ENCODE data around the gene EGR2. TPM values are rescaled to one million over a fixed set of nuclear protein-coding genes. Genes with fewer than 3 reads are reported as not detected.
A peak's percentile ranks its signal among the peaks of the same experiment; 100 is the strongest.

The EGR2 gene
- total RNA-seq, 2 donors from 2014 or later: 4.2 to 5.9 TPM

- intact Hi-C loops (cut with DNase I): loop anchor here (10.0 kb wide), 1 partner anchor 320 kb away; the partner anchor contains the start of gene NRBF2
- no peak overlapping the region for H3K27ac ChIP-seq
- ATAC-seq (no peak), DNase-seq (peak in 1 of 4 donors; percentile 6)
- peaks cover 0 to 21% of the 10 kb centered on the region in 2 donors for H3K27me3 ChIP-seq
- peaks cover 30% of the 10 kb centered on the region for H3K4me1 ChIP-seq
- no peak for TF ChIP-seq CTCF (IDR thresholded peaks at IDR 0.05)
- no peak for TF ChIP-seq POLR2A (IDR thresholded peaks at IDR 0.05)
- no peaks in the 10 kb centered on the region for H3K9me3 ChIP-seq
- H3K36me3 ChIP-seq (replicated peaks in 1 of 2; ENCODE audit: insufficient read depth in 1 of 2, low read depth in 2 of 2): no peaks in the 10 kb centered on the region
- 3 to 4% methylated on average over 28 to 45 of the region's 54 CpGs for WGBS, 2 donors
- H3K4me3 ChIP-seq: no peak overlapping the region
Measured at GRCh38 chr10:62814756-62815380, 1.3 kb downstream of the EGR2 start.

GRCh38 chr10:62813981-62814380, 2.2 kb downstream of the EGR2 start:
- H3K9me3 ChIP-seq: no peaks in the 10 kb centered on the region
- TF ChIP-seq CTCF (IDR thresholded peaks at IDR 0.05) (no peak), POLR2A (IDR thresholded peaks at IDR 0.05) (no peak)
- DNase-seq: no peak
- ATAC-seq: no peak
- 78% methylated on average over 5 of the region's 5 CpGs for WGBS, 2 donors
- intact Hi-C loops (cut with DNase I): loop anchor here (10.0 kb wide), 1 partner anchor 321 kb away; the partner anchor contains the start of gene NRBF2
- H3K4me1 ChIP-seq: peaks cover 27% of the 10 kb centered on the region
- no peak overlapping the region for H3K27ac ChIP-seq
- no peak overlapping the region for H3K4me3 ChIP-seq
- H3K36me3 ChIP-seq (replicated peaks in 1 of 2; ENCODE audit: insufficient read depth in 1 of 2, low read depth in 2 of 2): no peaks in the 10 kb centered on the region
- H3K27me3 ChIP-seq: peaks cover 0 to 14% of the 10 kb centered on the region in 2 donors

- no peak overlapping the region for H3K4me3 ChIP-seq
- H3K36me3 ChIP-seq (replicated peaks in 1 of 2; ENCODE audit: insufficient read depth in 1 of 2, low read depth in 2 of 2): no peaks in the 10 kb centered on the region
- 76 to 82% methylated on average over 9 to 27 of the region's 27 CpGs for WGBS, 2 donors
- H3K4me1 ChIP-seq: peaks cover 25% of the 10 kb centered on the region
- intact Hi-C loops (cut with DNase I): loop anchor here (10.0 kb wide), 1 partner anchor 321 kb away; the partner anchor contains the start of gene NRBF2
- no peak for TF ChIP-seq POLR2A (IDR thresholded peaks at IDR 0.05)
- TF ChIP-seq CTCF (IDR thresholded peaks at IDR 0.05): no peak
- no peak overlapping the region for H3K27ac ChIP-seq
- ATAC-seq (no peak), DNase-seq (no peak)
- H3K9me3 ChIP-seq: no peaks in the 10 kb centered on the region
- H3K27me3 ChIP-seq: peaks cover 0 to 9% of the 10 kb centered on the region in 2 donors
Measured at GRCh38 chr10:62813453-62813852, 2.7 kb downstream of the EGR2 start.

GRCh38 chr10:62812672-62813439, 3.3 kb downstream of the EGR2 start:
- no peaks in the 10 kb centered on the region for H3K9me3 ChIP-seq
- 59 to 79% methylated on average over 6 to 13 of the region's 13 CpGs for WGBS, 2 donors
- H3K27me3 ChIP-seq: peaks cover 0 to 5% of the 10 kb centered on the region in 2 donors
- intact Hi-C loops (cut with DNase I): loop anchor here (10.0 kb wide), 1 partner anchor 322 kb away; the partner anchor contains the start of gene NRBF2
- H3K27ac ChIP-seq: no peak overlapping the region
- DNase-seq (no peak), ATAC-seq (no peak)
- H3K4me3 ChIP-seq: no peak overlapping the region
- H3K4me1 ChIP-seq: peaks cover 26% of the 10 kb centered on the region
- TF ChIP-seq CTCF (IDR thresholded peaks at IDR 0.05) (no peak), POLR2A (IDR thresholded peaks at IDR 0.05) (no peak)
- no peaks in the 10 kb centered on the region for H3K36me3 ChIP-seq (replicated peaks in 1 of 2; ENCODE audit: insufficient read depth in 1 of 2, low read depth in 2 of 2)
